Mesenchymal stem cell (in vitro differentiated cells and primary cell): ENCODE measurements around the gene LRTM1.

Source experiments
- DNase-seq: peaks from one replicate; pipeline ENCODE4 v3.0.0-alpha.2; 2013
- H2AFZ ChIP-seq: one replicate; pipeline ENCODE4 v1.6.1; 2013; ENCODE audit warnings: low read depth, mild to moderate bottlenecking, control low read depth, inconsistent platforms, low read length, moderate library complexity
- H2AK5ac ChIP-seq: 2 replicates; pipeline ENCODE4 v1.6.1; 2013; ENCODE audit warnings: low read length, moderate library complexity, mild to moderate bottlenecking, inconsistent platforms; ENCODE audit not compliant: severe bottlenecking
- H2BK120ac ChIP-seq: one replicate; pipeline ENCODE4 v1.6.1; 2013; ENCODE audit warnings: low read depth, mild to moderate bottlenecking, inconsistent platforms, low read length, moderate library complexity
- H2BK12ac ChIP-seq, 2 experiments: one replicate each; pipeline ENCODE4 v1.6.1; 2013; ENCODE audit warnings: inconsistent platforms in 2 of 2, low read length in 2 of 2, mild to moderate bottlenecking in 2 of 2, moderate library complexity in 2 of 2, control low read depth in 1 of 2
- H2BK15ac ChIP-seq: one replicate; pipeline ENCODE4 v1.6.1; 2013; ENCODE audit warnings: mild to moderate bottlenecking, low read depth, inconsistent platforms; ENCODE audit not compliant: poor library complexity, severe bottlenecking
- H2BK5ac ChIP-seq: 2 replicates; pipeline ENCODE4 v1.6.1; 2013; ENCODE audit warnings: low read depth, mild to moderate bottlenecking, low read length, control low read depth, inconsistent platforms; ENCODE audit not compliant: poor library complexity, severe bottlenecking
- H3K14ac ChIP-seq, 2 experiments: one replicate each; pipeline ENCODE4 v1.6.1; 2013; ENCODE audit warnings: inconsistent platforms in 2 of 2, low read length in 2 of 2, control low read depth in 1 of 2, mild to moderate bottlenecking in 1 of 2, moderate library complexity in 1 of 2
- H3K18ac ChIP-seq, 2 experiments: one replicate each; pipeline ENCODE4 v1.6.1; 2013; ENCODE audit warnings: inconsistent platforms in 2 of 2, low read length in 2 of 2, control low read depth in 1 of 2, low read depth in 1 of 2, mild to moderate bottlenecking in 1 of 2
- H3K23ac ChIP-seq, 2 experiments: one replicate each; pipeline ENCODE4 v1.6.1; 2013; ENCODE audit warnings: inconsistent platforms in 2 of 2, low read length in 2 of 2, mild to moderate bottlenecking in 2 of 2, moderate library complexity in 2 of 2, control low read depth in 1 of 2
- H3K27ac ChIP-seq: 2 replicates; pipeline ENCODE4 v1.5.1; 2013; ENCODE audit warnings: mild to moderate bottlenecking, moderate library complexity, low read length, control low read depth, inconsistent platforms; ENCODE audit not compliant: poor library complexity, severe bottlenecking
- H3K27me3 ChIP-seq, 2 experiments: 2 replicates each; pipeline versions ENCODE4 v1.6.1 to v1.7.0; 2013; ENCODE audit warnings: low read length in 2 of 2, mild to moderate bottlenecking in 2 of 2, moderate library complexity in 2 of 2, control low read depth in 1 of 2, inconsistent platforms in 1 of 2; ENCODE audit not compliant: control insufficient read depth in 1 of 2, insufficient read depth in 1 of 2
- H3K36me3 ChIP-seq, 2 experiments: 2 replicates each; pipeline versions ENCODE4 v1.6.1 to v1.7.0; 2013; ENCODE audit warnings: low read length in 2 of 2, control low read depth in 1 of 2, inconsistent platforms in 1 of 2, low read depth in 1 of 2, mild to moderate bottlenecking in 1 of 2; ENCODE audit not compliant: insufficient read depth in 2 of 2, control insufficient read depth in 1 of 2
- H3K4ac ChIP-seq, 2 experiments: one replicate each; pipeline ENCODE4 v1.6.1; 2013; ENCODE audit warnings: inconsistent platforms in 2 of 2, low read length in 2 of 2, mild to moderate bottlenecking in 2 of 2, moderate library complexity in 2 of 2, control low read depth in 1 of 2, low read depth in 1 of 2
- H3K4me1 ChIP-seq: 2 replicates; pipeline ENCODE4 v1.6.1; 2013; ENCODE audit warnings: low read depth, low read length, control low read depth; ENCODE audit not compliant: control insufficient read depth, insufficient read depth
- H3K4me2 ChIP-seq: 2 replicates; pipeline ENCODE4 v1.6.1; 2013; ENCODE audit warnings: low read length, mild to moderate bottlenecking, inconsistent platforms; ENCODE audit not compliant: poor library complexity, severe bottlenecking
- H3K4me3 ChIP-seq, 2 experiments: 2 replicates each; pipeline versions ENCODE4 v1.5.1 to v1.7.0; 2013; ENCODE audit warnings: low read length in 2 of 2, mild to moderate bottlenecking in 2 of 2, control low read depth in 1 of 2, low read depth in 1 of 2; ENCODE audit not compliant: insufficient read depth in 1 of 2
- H3K79me1 ChIP-seq: replicated peaks from 2 replicates; pipeline ENCODE4 v1.6.1; 2013; ENCODE audit warnings: mild to moderate bottlenecking, control low read depth, low read length, inconsistent platforms; ENCODE audit not compliant: poor library complexity, severe bottlenecking
- H3K9ac ChIP-seq: 2 replicates; pipeline ENCODE4 v1.7.0; 2013; ENCODE audit warnings: mild to moderate bottlenecking, low read length, moderate library complexity
- H3K9me3 ChIP-seq: 2 replicates; pipeline ENCODE4 v1.7.0; 2013; ENCODE audit warnings: mild to moderate bottlenecking, low read length; ENCODE audit not compliant: control insufficient read depth
- H4K8ac ChIP-seq: one replicate; pipeline ENCODE4 v1.6.1; 2013; ENCODE audit warnings: inconsistent platforms, mild to moderate bottlenecking, low read length, moderate library complexity
- H4K91ac ChIP-seq: one replicate; pipeline ENCODE4 v1.6.1; 2013; ENCODE audit warnings: mild to moderate bottlenecking, low read length, inconsistent platforms
- WGBS: methylation state at CpG from one replicate; pipeline ENCODE4 v1.1.7; 2013; ENCODE audit warnings: mixed read lengths; 5-methylcytosine and 5-hydroxymethylcytosine counted together

The LRTM1 gene

DNA sequence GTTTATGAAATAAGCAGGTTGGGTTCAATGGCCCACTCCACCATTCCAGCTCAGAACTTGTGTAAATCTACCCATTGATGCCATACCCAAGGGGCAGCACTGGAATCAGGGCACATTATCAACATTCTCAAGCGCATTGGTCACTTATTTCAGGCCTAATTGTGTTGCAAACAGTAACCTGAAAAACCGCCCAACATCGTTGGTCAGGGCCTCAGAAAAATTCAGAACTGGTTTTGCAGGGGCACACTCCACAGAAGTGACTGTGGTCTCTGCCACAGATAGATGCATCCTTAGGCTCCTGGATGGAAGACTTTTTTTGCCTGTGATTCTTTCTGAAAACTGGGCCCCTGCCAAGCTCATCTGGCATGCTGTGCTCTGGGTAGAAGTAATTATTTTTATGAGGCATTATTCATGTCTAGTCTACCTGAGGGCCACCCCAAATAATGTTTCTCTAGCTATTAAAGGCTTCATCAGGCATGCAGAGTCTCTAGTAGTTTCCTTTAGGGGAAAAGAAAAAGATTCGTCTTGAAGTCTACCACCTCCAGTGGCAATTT lies 21.7 kb upstream of the LRTM1 start:
- no peak overlapping the region for H3K14ac ChIP-seq
- peak overlapping the region; percentile 77 for H2AK5ac ChIP-seq
- no peak overlapping the region for H2BK12ac ChIP-seq
- 99% methylated on average over 4 of the region's 4 CpGs for WGBS
- no peak overlapping the region for H3K4me2 ChIP-seq
- H2AFZ ChIP-seq, result no peak overlapping the region
- no peak overlapping the region for H4K8ac ChIP-seq
- no peak for DNase-seq
- H2BK5ac ChIP-seq, result no peak overlapping the region
- H2BK120ac ChIP-seq, result no peak overlapping the region
- H4K91ac ChIP-seq, result no peak overlapping the region
- H3K4me3 ChIP-seq, result no peak overlapping the region
- H3K27me3 ChIP-seq, result peaks cover 0 to 6% of the 10 kb centered on the region in 2 experiments
- peaks cover 14% of the 10 kb centered on the region for H3K4me1 ChIP-seq
- no peak overlapping the region for H3K4ac ChIP-seq
- no peak overlapping the region for H3K18ac ChIP-seq
- H2BK15ac ChIP-seq, result no peak overlapping the region
- H3K79me1 ChIP-seq, result no peaks in the 10 kb centered on the region
- H3K27ac ChIP-seq, result no peak overlapping the region
- H3K9ac ChIP-seq, result no peak overlapping the region
- H3K9me3 ChIP-seq, result no peaks in the 10 kb centered on the region
- H3K23ac ChIP-seq, result no peak overlapping the region
- no peaks in the 10 kb centered on the region for H3K36me3 ChIP-seq

DNA sequence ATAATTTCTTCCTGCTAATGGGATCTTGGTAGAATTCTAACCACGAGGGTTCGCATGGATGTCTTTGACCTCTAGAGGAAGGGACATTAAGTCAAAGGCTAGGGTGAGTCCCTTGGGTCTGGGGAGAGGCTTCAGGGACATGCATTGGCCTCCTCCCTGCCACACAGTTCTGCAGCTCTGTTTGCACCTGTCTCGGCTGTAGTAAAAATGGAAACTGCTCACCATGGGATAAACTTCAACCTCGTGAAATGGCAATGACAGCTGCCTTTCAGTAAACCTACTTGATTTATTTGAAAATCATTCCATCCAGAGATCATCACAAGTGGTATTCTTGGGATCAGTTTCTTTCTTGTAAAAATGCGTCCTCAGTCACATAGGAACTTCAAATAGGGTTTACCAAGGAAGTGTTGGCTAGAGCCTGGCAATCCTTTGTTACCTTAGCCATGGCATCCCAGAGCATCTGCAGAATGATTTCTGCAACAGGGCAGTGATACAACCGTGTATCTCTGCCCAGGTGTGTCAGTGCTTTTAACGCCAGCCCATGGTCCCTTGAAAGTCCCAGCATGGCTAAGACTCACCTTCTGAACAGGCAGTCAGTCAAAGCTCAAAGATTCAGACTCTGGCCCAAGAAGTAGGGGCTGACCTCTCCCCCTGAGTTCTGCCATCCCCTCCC lies 14.0 kb upstream of the LRTM1 start:
- Histone ChIP-seq H3K9me3 (no peaks in the 10 kb centered on the region), H2AK5ac (no peak overlapping the region), H3K18ac (no peak overlapping the region), H3K4me3 (no peak overlapping the region), H3K23ac (no peak overlapping the region), H3K4me2 (no peak overlapping the region), H3K27ac (no peak overlapping the region), H4K91ac (no peak overlapping the region), H3K27me3 (peaks cover 0 to 6% of the 10 kb centered on the region in 2 experiments), H2BK12ac (peak overlapping the region in 1 of 2 experiments; percentile 26), H3K9ac (no peak overlapping the region), H2BK15ac (no peak overlapping the region), H3K4me1 (no peaks in the 10 kb centered on the region), H3K4ac (no peak overlapping the region), H2BK120ac (no peak overlapping the region), H2BK5ac (no peak overlapping the region), H3K79me1 (no peaks in the 10 kb centered on the region), H3K14ac (no peak overlapping the region), H2AFZ (no peak overlapping the region), H4K8ac (no peak overlapping the region), H3K36me3 (no peaks in the 10 kb centered on the region)
- DNase-seq, result no peak
- 91% methylated on average over 7 of the region's 7 CpGs for WGBS

DNA sequence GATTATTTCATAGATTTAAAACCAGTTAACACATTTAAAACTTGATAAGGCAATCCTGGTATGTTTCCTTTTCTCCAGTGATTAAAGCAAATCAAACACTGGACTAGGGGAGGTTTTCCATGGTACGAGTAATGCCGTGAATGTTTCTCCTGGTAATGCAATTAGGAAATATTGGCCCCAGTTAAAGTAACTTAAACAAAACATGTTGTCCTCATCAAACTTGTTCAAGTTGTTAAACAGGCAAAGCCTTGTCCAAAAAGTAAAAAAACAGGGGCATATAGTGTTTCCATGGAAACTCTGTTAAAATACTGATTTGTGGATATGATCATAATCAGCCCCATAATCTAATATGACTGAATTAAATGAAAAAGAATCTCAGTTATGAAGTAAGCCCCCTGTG lies 13.1 kb upstream of the LRTM1 start:
- H3K14ac ChIP-seq, result no peak overlapping the region
- H3K27me3 ChIP-seq, result peaks cover 0 to 1% of the 10 kb centered on the region in 2 experiments
- no peak overlapping the region for H4K8ac ChIP-seq
- no peaks in the 10 kb centered on the region for H3K79me1 ChIP-seq
- no peak overlapping the region for H2BK15ac ChIP-seq
- H3K23ac ChIP-seq, result no peak overlapping the region
- H3K36me3 ChIP-seq, result no peaks in the 10 kb centered on the region
- no peak overlapping the region for H2AFZ ChIP-seq
- no peak overlapping the region for H4K91ac ChIP-seq
- no peak overlapping the region for H3K9ac ChIP-seq
- no peak overlapping the region for H3K4me3 ChIP-seq
- H3K4ac ChIP-seq, result no peak overlapping the region
- H2BK5ac ChIP-seq, result no peak overlapping the region
- H3K27ac ChIP-seq, result no peak overlapping the region
- no peak overlapping the region for H2BK12ac ChIP-seq
- DNase-seq, result no peak
- no peaks in the 10 kb centered on the region for H3K9me3 ChIP-seq
- no peak overlapping the region for H2AK5ac ChIP-seq
- no CpG with 5 or more reads among the region's 2 CpGs for WGBS
- H3K4me1 ChIP-seq, result no peaks in the 10 kb centered on the region
- H3K4me2 ChIP-seq, result no peak overlapping the region
- H2BK120ac ChIP-seq, result no peak overlapping the region
- H3K18ac ChIP-seq, result no peak overlapping the region

DNA sequence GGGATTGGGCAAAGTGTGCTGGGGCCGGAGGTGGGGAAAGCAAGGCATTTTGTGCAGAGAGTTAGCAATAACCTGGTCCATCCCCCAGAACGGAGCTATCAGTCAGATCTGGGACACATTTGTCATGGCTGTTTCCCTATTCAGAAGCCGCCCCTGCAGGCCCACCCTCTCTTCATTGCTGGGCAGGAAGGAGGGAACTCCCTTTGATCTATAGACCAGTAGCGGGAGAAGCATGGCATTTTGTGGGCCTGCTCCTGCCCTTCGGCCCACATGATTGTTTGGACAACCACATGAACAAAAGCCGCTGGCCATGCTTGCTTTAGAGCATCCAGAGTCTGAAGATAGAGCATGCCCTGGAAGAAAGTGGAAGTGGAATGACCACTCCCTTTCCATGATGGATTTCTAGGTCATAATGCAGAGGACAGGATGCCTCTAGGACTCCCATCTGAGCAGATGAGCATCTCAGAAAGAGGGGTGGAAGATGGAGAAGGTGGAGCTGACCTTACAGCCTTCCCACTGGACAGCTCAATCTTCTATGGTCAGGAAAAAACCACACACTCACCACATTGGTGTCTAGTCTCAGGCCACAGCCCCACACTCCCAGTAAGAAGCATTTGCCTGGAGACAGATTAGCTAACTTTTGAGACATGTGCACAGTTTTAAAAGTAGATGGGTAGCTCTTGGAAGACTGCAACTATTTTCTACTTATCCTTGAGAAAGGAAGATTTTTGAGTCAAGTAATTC lies 11.9 kb upstream of the LRTM1 start:
- Histone ChIP-seq H3K14ac (no peak overlapping the region), H2BK5ac (no peak overlapping the region), H2AK5ac (no peak overlapping the region), H2BK12ac (no peak overlapping the region), H3K27ac (no peak overlapping the region), H3K23ac (no peak overlapping the region), H3K79me1 (no peaks in the 10 kb centered on the region), H3K36me3 (no peaks in the 10 kb centered on the region), H3K4me1 (no peaks in the 10 kb centered on the region), H3K9ac (no peak overlapping the region), H3K4ac (no peak overlapping the region), H4K91ac (no peak overlapping the region), H3K4me3 (no peak overlapping the region), H3K9me3 (no peaks in the 10 kb centered on the region), H2BK15ac (no peak overlapping the region), H3K18ac (no peak overlapping the region), H3K27me3 (no peaks in the 10 kb centered on the region), H2AFZ (no peak overlapping the region), H3K4me2 (no peak overlapping the region), H2BK120ac (no peak overlapping the region), H4K8ac (no peak overlapping the region)
- DNase-seq, result peak; percentile 62
- WGBS, result 92% methylated on average over 6 of the region's 6 CpGs
